Activated naive CD8-positive, alpha-beta T cell treated with anti-CD3 and anti-CD28 coated beads for 36 hours (primary cell): ENCODE data around the gene PRG3. TPM values are rescaled to one million over a fixed set of nuclear protein-coding genes. Genes with fewer than 3 reads are reported as not detected.

Experiments used
- DNase-seq: peaks from one replicate; pipeline ENCODE4 v3.0.0; 2021
- H3K27ac Mint-ChIP-seq: one replicate; pipeline ENCODE4 v1.8.0; 2022; ENCODE audit warnings: mild to moderate bottlenecking, moderate library complexity, mixed read lengths
- H3K27me3 Mint-ChIP-seq: one replicate; pipeline ENCODE4 v1.8.0; 2022; ENCODE audit warnings: mild to moderate bottlenecking, mixed read lengths
- H3K36me3 Mint-ChIP-seq: one replicate; pipeline ENCODE4 v1.8.0; 2021; ENCODE audit warnings: mild to moderate bottlenecking, mixed read lengths
- H3K4me1 Mint-ChIP-seq: one replicate; pipeline ENCODE4 v1.8.0; 2021; ENCODE audit warnings: mixed read lengths
- H3K4me3 Mint-ChIP-seq: one replicate; pipeline ENCODE4 v1.8.0; 2022; ENCODE audit warnings: mild to moderate bottlenecking, moderate library complexity, mixed read lengths
- H3K9me3 Mint-ChIP-seq: one replicate; pipeline ENCODE4 v1.8.0; 2022; ENCODE audit warnings: mixed read lengths
- total RNA-seq, 2 experiments: library from RNA; stranded (reverse); gene quantifications; one replicate each; pipeline ENCODE4 v1.2.3, GENCODE V29; 2021

The PRG3 gene
- not detected for total RNA-seq

DNA sequence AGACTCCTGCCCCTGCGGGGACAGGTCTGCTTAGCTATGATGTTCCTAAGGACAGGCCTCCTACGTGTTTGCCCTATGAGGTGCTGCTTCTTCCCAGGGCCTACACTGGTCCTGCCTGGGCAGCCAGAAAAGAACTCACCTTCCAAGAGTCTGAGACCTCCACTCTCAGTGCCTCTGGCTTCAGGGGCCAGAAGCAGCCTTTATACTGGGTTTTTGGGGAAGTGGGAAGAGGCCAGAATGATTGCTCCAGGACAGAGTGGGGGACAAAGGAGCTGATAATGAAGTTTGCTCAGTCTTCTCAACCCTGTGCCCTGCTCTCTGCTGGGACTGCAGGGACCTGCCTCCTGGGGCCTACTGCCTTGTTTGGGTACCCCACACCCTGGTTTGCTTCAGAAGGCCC is at the start of gene PRG3:
PRG3 (minus strand) TSS at position 176 of the 400 bp plus-strand sequence. CDS start 442 bp downstream, outside the sequence.
- H3K4me3 Mint-ChIP-seq = no peak within 1 kb of the TSS
- H3K27me3 Mint-ChIP-seq = peaks cover 12% of the 10 kb centered on the region
- no peak for DNase-seq
- H3K9me3 Mint-ChIP-seq = no peaks in the 10 kb centered on the region
- no peak within 1 kb of the TSS for H3K27ac Mint-ChIP-seq
- H3K4me1 Mint-ChIP-seq = no peaks in the 10 kb centered on the region
- no peaks in the 10 kb centered on the region for H3K36me3 Mint-ChIP-seq

- no peak overlapping the region for H3K27ac Mint-ChIP-seq
These were observed 49.0 kb upstream of the PRG3 start for GRCh38 chr11:57429946-57430345.

GRCh38 chr11:57428643-57429042 is 47.7 kb upstream of the PRG3 start:
- DNase-seq = no peak
- H3K36me3 Mint-ChIP-seq = peaks cover 31% of the 10 kb centered on the region
- no peaks in the 10 kb centered on the region for H3K27me3 Mint-ChIP-seq
- H3K27ac Mint-ChIP-seq = no peak overlapping the region
- H3K9me3 Mint-ChIP-seq = no peaks in the 10 kb centered on the region
- H3K4me1 Mint-ChIP-seq = peaks cover 30% of the 10 kb centered on the region
- H3K4me3 Mint-ChIP-seq = no peak overlapping the region

More at GRCh38 chr11:57429946-57430345, 49.0 kb upstream of the PRG3 start:
- peaks cover 18% of the 10 kb centered on the region for H3K36me3 Mint-ChIP-seq
- H3K9me3 Mint-ChIP-seq = no peaks in the 10 kb centered on the region
- no peak for DNase-seq
- no peak overlapping the region for H3K4me3 Mint-ChIP-seq
- peaks cover under 1% of the 10 kb centered on the region for H3K27me3 Mint-ChIP-seq
- peaks cover 22% of the 10 kb centered on the region for H3K4me1 Mint-ChIP-seq

DNA sequence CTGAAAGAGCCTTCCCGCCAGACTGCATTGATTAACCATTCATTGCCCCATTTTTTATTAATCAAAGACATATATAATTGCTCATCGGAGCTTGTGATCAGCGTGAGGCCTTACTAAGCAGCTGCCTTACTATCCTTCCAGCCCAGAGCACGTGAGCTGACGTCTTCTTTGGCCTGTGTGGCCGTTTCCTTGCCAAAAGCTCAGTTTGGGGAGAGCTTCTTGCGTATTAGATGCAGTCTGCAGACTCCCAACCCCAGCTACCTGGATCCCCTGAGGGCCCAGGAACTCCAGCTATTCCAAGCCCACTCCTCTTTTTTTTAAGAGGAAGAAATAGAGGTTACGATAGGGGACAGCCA is 46.8 kb upstream of the PRG3 start:
- no peak for DNase-seq
- Mint-ChIP-seq H3K4me1 (peaks cover 33% of the 10 kb centered on the region), H3K4me3 (peak overlapping the region; percentile 96), H3K36me3 (peaks cover 40% of the 10 kb centered on the region), H3K27me3 (no peaks in the 10 kb centered on the region), H3K9me3 (no peaks in the 10 kb centered on the region), H3K27ac (peak overlapping the region; percentile 97)

DNA sequence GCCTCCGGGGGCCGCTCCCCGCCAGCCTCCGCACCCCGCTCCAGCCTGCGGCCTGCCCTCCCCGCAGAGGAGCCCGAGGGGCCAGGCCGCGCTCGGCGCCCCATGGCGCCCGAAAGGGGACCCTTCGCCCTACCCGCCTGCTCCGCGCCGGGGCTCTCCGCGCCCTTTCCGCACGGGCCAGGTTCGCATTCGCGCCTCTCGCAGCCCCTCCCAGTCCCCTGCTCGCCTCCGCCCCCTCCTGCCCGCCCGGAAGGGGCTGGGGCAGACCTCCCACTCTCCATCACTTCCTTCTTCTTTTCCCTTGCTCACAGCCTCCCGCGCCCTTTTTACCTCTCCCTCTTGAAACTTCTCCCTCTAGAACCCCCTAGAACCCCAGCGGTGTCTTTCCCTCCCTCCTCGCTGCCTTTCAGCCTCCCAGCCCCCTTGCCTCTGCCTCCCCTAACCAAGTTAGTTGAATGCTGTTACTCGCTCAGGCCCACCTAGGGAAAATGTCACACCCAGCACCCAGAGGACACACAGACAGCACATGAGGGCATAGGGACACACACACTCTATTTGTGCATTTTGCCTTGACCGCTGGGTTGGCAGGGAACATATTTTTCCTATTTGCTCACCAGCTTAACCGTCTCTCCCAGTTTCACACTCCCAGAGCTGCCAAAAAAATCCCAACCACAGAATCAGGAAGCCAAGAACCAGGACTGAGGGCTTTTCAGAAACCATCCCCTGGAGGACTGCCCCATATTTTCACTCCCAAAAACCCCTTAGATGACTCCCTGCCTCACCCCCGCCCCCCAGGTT is 46.2 kb upstream of the PRG3 start, which contains the start of gene SLC43A3:
SLC43A3 (minus strand) TSS at position 193 of the 798 bp plus-strand sequence. CDS start 949 bp downstream, outside the sequence.
- H3K9me3 Mint-ChIP-seq = no peaks in the 10 kb centered on the region
- peak within 1 kb of the TSS; percentile 96 for H3K4me3 Mint-ChIP-seq
- H3K4me1 Mint-ChIP-seq = peaks cover 34% of the 10 kb centered on the region
- H3K27ac Mint-ChIP-seq = peak within 1 kb of the TSS; percentile 97
- DNase-seq = peak; percentile 88
- no peaks in the 10 kb centered on the region for H3K27me3 Mint-ChIP-seq
- peaks cover 46% of the 10 kb centered on the region for H3K36me3 Mint-ChIP-seq

DNA sequence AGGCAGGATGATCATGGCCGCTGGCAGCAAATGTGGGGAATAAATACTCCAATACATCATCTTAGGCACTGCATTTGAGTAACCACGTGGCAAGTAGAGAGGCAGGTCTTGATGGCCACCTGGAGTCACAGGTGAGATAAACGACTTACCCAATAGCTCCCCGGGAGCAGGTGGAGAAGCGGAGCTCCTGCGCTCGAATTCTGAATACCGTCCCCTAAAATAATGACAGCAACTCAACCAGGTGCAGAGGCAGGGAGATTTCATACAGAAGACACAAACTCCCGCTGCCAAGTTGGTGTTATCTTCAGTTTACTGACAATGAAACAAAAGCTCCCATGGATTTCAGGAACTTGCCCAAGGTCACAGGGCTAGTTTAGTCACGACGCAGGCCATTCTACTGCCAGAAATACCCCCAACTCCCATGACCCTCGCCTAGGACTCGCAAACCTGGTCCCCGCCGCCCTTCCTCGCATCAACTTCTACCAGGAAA is 45.5 kb upstream of the PRG3 start:
- Mint-ChIP-seq H3K36me3 (peaks cover 52% of the 10 kb centered on the region), H3K4me1 (peaks cover 38% of the 10 kb centered on the region), H3K9me3 (no peaks in the 10 kb centered on the region), H3K27ac (peak overlapping the region; percentile 97), H3K4me3 (peak overlapping the region; percentile 96), H3K27me3 (no peaks in the 10 kb centered on the region)
- DNase-seq = no peak

- no peak for DNase-seq
- Mint-ChIP-seq H3K27me3 (no peaks in the 10 kb centered on the region), H3K36me3 (peaks cover 59% of the 10 kb centered on the region), H3K4me1 (peaks cover 43% of the 10 kb centered on the region), H3K27ac (peak overlapping the region; percentile 97), H3K9me3 (no peaks in the 10 kb centered on the region), H3K4me3 (peak overlapping the region; percentile 96)
These were observed 44.9 kb upstream of the PRG3 start for GRCh38 chr11:57425565-57426438.

DNA sequence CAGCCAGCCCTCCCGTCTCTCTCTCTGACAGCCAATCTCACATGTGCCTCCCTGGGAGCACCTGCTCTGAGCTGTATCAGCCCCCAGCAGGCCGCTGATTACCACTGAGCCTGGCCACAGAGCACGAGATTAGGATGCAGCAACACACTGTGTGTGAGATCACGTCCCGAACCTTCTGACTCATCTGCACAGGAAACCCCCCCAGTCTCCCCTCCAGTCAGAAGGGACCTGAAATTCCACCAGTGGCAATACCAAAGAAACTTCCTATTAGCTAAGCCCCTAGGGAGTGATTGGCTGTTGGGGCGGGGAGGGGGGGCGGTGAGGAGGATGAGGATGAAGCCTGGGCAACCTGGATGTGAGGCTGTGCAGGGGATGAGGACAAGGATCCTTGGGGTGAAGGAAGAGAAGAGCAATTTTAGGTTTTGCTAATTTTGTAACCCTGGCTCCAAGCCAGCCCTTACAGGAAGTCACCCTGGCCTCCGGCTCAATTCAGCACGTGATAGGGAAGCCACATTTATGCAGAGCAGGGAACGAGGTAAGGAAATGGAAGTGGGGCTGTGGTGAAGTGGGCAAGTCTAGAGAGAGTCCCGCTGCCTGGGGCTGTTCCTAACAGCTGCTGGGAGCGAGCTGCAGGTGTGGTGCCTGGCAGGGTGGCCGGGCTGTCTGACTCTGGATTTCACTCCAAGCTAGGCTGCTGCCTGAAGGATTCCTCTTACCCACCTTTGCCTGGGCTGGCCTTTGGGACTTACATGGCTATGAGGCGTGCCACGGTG is 44.0 kb upstream of the PRG3 start:
- Mint-ChIP-seq H3K36me3 (peaks cover 67% of the 10 kb centered on the region), H3K27ac (peak overlapping the region; percentile 97), H3K9me3 (no peaks in the 10 kb centered on the region), H3K27me3 (no peaks in the 10 kb centered on the region), H3K4me3 (peak overlapping the region; percentile 96), H3K4me1 (peaks cover 49% of the 10 kb centered on the region)
- peak; percentile 91 for DNase-seq

GRCh38 chr11:57424137-57424791 is 43.3 kb upstream of the PRG3 start:
- H3K36me3 Mint-ChIP-seq = peaks cover 73% of the 10 kb centered on the region
- no peak for DNase-seq
- H3K27ac Mint-ChIP-seq = peak overlapping the region; percentile 97
- H3K4me1 Mint-ChIP-seq = peaks cover 53% of the 10 kb centered on the region
- H3K27me3 Mint-ChIP-seq = no peaks in the 10 kb centered on the region
- peak overlapping the region; percentile 96 for H3K4me3 Mint-ChIP-seq
- no peaks in the 10 kb centered on the region for H3K9me3 Mint-ChIP-seq

- Mint-ChIP-seq H3K27ac (peak overlapping the region; percentile 34), H3K4me1 (peaks cover 57% of the 10 kb centered on the region), H3K27me3 (no peaks in the 10 kb centered on the region), H3K9me3 (no peaks in the 10 kb centered on the region), H3K4me3 (peak overlapping the region; percentile 96), H3K36me3 (peaks cover 87% of the 10 kb centered on the region)
- no peak for DNase-seq
These were observed 41.7 kb upstream of the PRG3 start for GRCh38 chr11:57422669-57423068.

DNA sequence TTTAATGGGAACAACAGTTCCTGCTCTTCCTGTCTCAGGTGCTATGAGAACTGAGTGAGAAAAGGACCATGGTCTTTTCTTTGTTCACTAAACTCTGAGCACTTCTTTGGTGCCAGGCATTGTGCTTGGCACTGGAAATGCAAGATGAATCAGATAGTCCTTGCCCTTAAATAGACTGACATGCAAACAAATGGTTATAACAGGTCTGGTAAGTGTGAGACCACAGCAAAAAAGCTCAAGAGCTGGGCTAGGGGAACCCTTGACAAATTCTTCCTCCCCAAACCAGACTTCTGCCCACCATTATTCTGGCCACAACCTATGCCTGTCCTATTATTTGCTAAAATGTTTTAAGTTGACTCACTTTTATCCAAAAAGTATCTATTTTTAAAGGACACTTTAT is 40.9 kb upstream of the PRG3 start:
- Mint-ChIP-seq H3K4me1 (peaks cover 57% of the 10 kb centered on the region), H3K27me3 (no peaks in the 10 kb centered on the region), H3K36me3 (peaks cover 95% of the 10 kb centered on the region), H3K9me3 (no peaks in the 10 kb centered on the region), H3K27ac (no peak overlapping the region), H3K4me3 (no peak overlapping the region)
- DNase-seq = no peak

GRCh38 chr11:57421066-57421465 is 40.1 kb upstream of the PRG3 start:
- H3K27ac Mint-ChIP-seq = peak overlapping the region; percentile 20
- no peak overlapping the region for H3K4me3 Mint-ChIP-seq
- no peaks in the 10 kb centered on the region for H3K27me3 Mint-ChIP-seq
- peaks cover 94% of the 10 kb centered on the region for H3K36me3 Mint-ChIP-seq
- no peaks in the 10 kb centered on the region for H3K9me3 Mint-ChIP-seq
- DNase-seq = no peak
- peaks cover 65% of the 10 kb centered on the region for H3K4me1 Mint-ChIP-seq

DNA sequence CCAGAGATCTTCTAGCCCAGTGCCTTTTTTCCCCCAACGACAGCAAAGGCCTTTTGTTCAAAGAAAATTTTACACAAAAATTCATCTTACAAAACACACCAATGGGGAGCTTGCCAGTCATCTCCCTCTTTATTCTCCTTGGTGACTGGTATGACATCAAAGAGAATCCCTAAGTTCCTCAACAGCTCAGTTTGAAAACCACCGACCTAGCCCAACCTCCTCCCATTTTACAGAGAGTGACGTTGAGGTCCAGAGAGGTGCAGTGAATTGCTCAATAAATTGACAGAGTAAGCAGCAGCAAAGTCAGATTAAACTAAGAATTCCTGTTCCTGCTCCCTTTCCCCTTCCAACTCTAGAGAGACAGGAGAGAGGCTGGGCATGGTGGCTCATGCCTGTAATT is 38.2 kb upstream of the PRG3 start:
- H3K9me3 Mint-ChIP-seq = no peaks in the 10 kb centered on the region
- H3K27ac Mint-ChIP-seq = no peak overlapping the region
- peaks cover 90% of the 10 kb centered on the region for H3K36me3 Mint-ChIP-seq
- no peak overlapping the region for H3K4me3 Mint-ChIP-seq
- peaks cover 73% of the 10 kb centered on the region for H3K4me1 Mint-ChIP-seq
- DNase-seq = no peak
- no peaks in the 10 kb centered on the region for H3K27me3 Mint-ChIP-seq

GRCh38 chr11:57418131-57418530 is 37.2 kb upstream of the PRG3 start:
- H3K4me3 Mint-ChIP-seq = no peak overlapping the region
- H3K27me3 Mint-ChIP-seq = no peaks in the 10 kb centered on the region
- no peak overlapping the region for H3K27ac Mint-ChIP-seq
- peaks cover 90% of the 10 kb centered on the region for H3K36me3 Mint-ChIP-seq
- H3K9me3 Mint-ChIP-seq = no peaks in the 10 kb centered on the region
- peaks cover 75% of the 10 kb centered on the region for H3K4me1 Mint-ChIP-seq
- no peak for DNase-seq
